Neural crest cell (in vitro differentiated cells): ENCODE measurements around the gene DLL3. TPM values are rescaled to one million over a fixed set of nuclear protein-coding genes. Genes with fewer than 3 reads are reported as not detected.
A peak's percentile ranks its signal among the peaks of the same experiment; 100 is the strongest.

Source experiments
- DNase-seq: peaks from one replicate; pipeline ENCODE4 v3.0.0; 2021; ENCODE audit warnings: low read depth, mixed read lengths, low spot score
- H3K27ac Mint-ChIP-seq: one replicate; pipeline ENCODE4 v1.8.0; 2021; ENCODE audit warnings: mild to moderate bottlenecking, mixed read lengths; ENCODE audit not compliant: unreplicated experiment
- H3K27me3 Mint-ChIP-seq: 2 replicates; pipeline ENCODE4 v1.8.0; 2021; ENCODE audit warnings: low read depth, mild to moderate bottlenecking, mixed read lengths
- H3K36me3 Mint-ChIP-seq: 2 replicates; pipeline ENCODE4 v1.8.0; 2021; ENCODE audit warnings: low read depth, mild to moderate bottlenecking, mixed read lengths
- H3K4me1 Mint-ChIP-seq: 2 replicates; pipeline ENCODE4 v1.8.0; 2021; ENCODE audit warnings: mixed read lengths
- H3K4me3 Mint-ChIP-seq: one replicate; pipeline ENCODE4 v1.8.0; 2021; ENCODE audit warnings: mild to moderate bottlenecking, mixed read lengths
- H3K9me3 Mint-ChIP-seq: 2 replicates; pipeline ENCODE4 v1.8.0; 2021; ENCODE audit warnings: mixed read lengths
- CTCF ChIP-seq: fragments of 200-600 bp; sonication (generic); conservative IDR thresholded peaks from 2 replicates; pipeline ENCODE4 v1.5.0; 2021; ENCODE audit warnings: antibody characterized with exemption, mild to moderate bottlenecking
- total RNA-seq: library from RNA; stranded (reverse); gene quantifications from 2 replicates; pipeline ENCODE4 v1.2.1, GENCODE V29; 2021

Gene DLL3
- total RNA-seq, 1 donor from 2014 or later, result 22.3 TPM

- H3K9me3 Mint-ChIP-seq, result no peaks in the 10 kb centered on the region
- H3K36me3 Mint-ChIP-seq, result peaks cover 7% of the 10 kb centered on the region
- H3K27me3 Mint-ChIP-seq, result no peaks in the 10 kb centered on the region
- no peak overlapping the region for H3K27ac Mint-ChIP-seq
- H3K4me3 Mint-ChIP-seq, result no peak overlapping the region
- no peak for TF ChIP-seq CTCF
- DNase-seq, result no peak
- no peaks in the 10 kb centered on the region for H3K4me1 Mint-ChIP-seq
Measured at GRCh38 chr19:39467941-39468340, 30.8 kb upstream of the DLL3 start.

GRCh38 chr19:39469036-39469435, 29.7 kb upstream of the DLL3 start:
- Mint-ChIP-seq H3K27ac (no peak overlapping the region), H3K9me3 (no peaks in the 10 kb centered on the region), H3K27me3 (no peaks in the 10 kb centered on the region), H3K36me3 (peaks cover 7% of the 10 kb centered on the region), H3K4me3 (no peak overlapping the region), H3K4me1 (no peaks in the 10 kb centered on the region)
- no peak for DNase-seq
- TF ChIP-seq CTCF, result no peak

GRCh38 chr19:39469567-39469966, 29.2 kb upstream of the DLL3 start:
- no peaks in the 10 kb centered on the region for H3K9me3 Mint-ChIP-seq
- H3K27ac Mint-ChIP-seq, result peak overlapping the region; percentile 25
- no peak overlapping the region for H3K4me3 Mint-ChIP-seq
- DNase-seq, result no peak
- H3K36me3 Mint-ChIP-seq, result peaks cover 12% of the 10 kb centered on the region
- no peaks in the 10 kb centered on the region for H3K27me3 Mint-ChIP-seq
- no peak for TF ChIP-seq CTCF
- H3K4me1 Mint-ChIP-seq, result no peaks in the 10 kb centered on the region

GRCh38 chr19:39470724-39471339, 27.9 kb upstream of the DLL3 start:
- Mint-ChIP-seq H3K27me3 (no peaks in the 10 kb centered on the region), H3K9me3 (no peaks in the 10 kb centered on the region), H3K4me3 (no peak overlapping the region), H3K27ac (no peak overlapping the region), H3K36me3 (peaks cover 14% of the 10 kb centered on the region), H3K4me1 (no peaks in the 10 kb centered on the region)
- DNase-seq, result no peak
- no peak for TF ChIP-seq CTCF

GRCh38 chr19:39471756-39472536, 26.8 kb upstream of the DLL3 start:
- no peaks in the 10 kb centered on the region for H3K9me3 Mint-ChIP-seq

More at GRCh38 chr19:39471756-39472536, 26.8 kb upstream of the DLL3 start:
- H3K27ac Mint-ChIP-seq, result no peak overlapping the region
- H3K27me3 Mint-ChIP-seq, result no peaks in the 10 kb centered on the region
- peaks cover 16% of the 10 kb centered on the region for H3K36me3 Mint-ChIP-seq
- DNase-seq, result no peak
- H3K4me1 Mint-ChIP-seq, result no peaks in the 10 kb centered on the region
- TF ChIP-seq CTCF, result no peak
- no peak overlapping the region for H3K4me3 Mint-ChIP-seq
